Ecto neural progenitor cell (in vitro differentiated cells): ENCODE results near the gene MUCL1.

Experiments used
- DNase-seq: peaks from one replicate; pipeline ENCODE4 v3.0.0-alpha.2; 2018; ENCODE audit warnings: low spot score

Gene MUCL1

GRCh38 chr12:54891717-54892478 lies 37.6 kb downstream of the MUCL1 start:
- no peak for DNase-seq
